PC-9 (cell line): ENCODE results near the gene CXXC5.
"Not testable (repeated sequence)": the region's sequence is repeated elsewhere in the genome, so short reads cannot be mapped to it uniquely, and the experiment has no call there.

ENCODE experiments used
- CTCF ChIP-seq: fragments of 200-600 bp; sonication (generic); conservative IDR thresholded peaks from 2 replicates; pipeline ENCODE4 v1.6.1; 2017; ENCODE audit warnings: mixed run types, antibody characterized with exemption, mild to moderate bottlenecking, moderate library complexity
- EZH2 ChIP-seq: fragments of 200-600 bp; sonication (generic); IDR thresholded peaks from 2 replicates; pipeline ENCODE4 v1.8.0; 2017; ENCODE audit warnings: antibody characterized with exemption, low read depth

- TF ChIP-seq CTCF, EZH2: not testable (repeated sequence)
Observed at GRCh38 chr5:139601948-139602347, 46.2 kb upstream of the CXXC5 start.
